PC-3 (cell line): Measurements from ENCODE around the gene CDH4.

ENCODE experiments used
- EZH2phosphoT487 ChIP-seq: fragments of 300-600 bp; sonication (generic); IDR thresholded peaks from 2 replicates; pipeline ENCODE4 v1.6.1; 2018; ENCODE audit warnings: mild to moderate bottlenecking, antibody characterized with exemption, low read length, borderline replicate concordance
- TF ChIP-seq, protein P1 (sequence below): fragments of 300-600 bp; sonication (generic); conservative IDR thresholded peaks from 2 replicates; pipeline ENCODE4 v1.5.1; 2017; ENCODE audit warnings: antibody characterized with exemption, low read depth, mild to moderate bottlenecking, low read length

DNA sequence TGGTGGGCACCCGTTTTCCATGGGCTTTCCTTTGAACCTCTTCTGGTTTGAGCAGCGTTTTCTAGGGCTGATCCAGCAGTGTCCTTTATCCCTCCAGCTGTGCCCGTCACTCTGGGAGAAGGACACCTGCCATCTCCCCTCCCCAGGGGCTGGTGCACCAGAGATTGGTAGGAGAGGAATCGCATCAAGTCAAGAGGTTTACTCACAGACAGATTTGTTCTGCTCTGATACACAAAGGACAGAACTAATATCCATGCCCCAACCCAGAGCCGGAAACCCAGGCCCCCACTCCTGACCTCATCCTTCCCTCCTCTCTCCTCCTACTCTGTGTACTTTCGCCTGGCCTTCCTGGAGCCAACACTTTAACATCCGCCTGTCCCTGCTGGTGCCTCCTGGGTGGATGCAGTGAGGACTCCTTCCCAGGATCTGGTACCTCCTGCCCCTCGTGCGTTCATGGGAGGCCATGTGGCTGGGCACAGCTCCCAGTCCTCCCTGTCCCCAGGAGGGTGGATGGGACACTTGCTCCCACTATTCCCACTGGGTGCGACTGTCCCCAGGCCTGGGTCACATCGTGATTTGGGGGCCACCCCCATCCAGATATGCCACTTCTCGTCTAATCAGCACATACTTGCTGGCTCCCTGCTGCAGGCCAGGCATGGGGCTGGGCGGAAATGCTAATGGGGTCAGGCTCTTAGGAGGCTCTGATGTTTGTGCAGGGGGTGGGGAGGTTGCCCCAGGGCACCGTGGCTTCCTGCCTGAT lies 286.3 kb downstream of the CDH4 start:
- TF ChIP-seq, protein P1, sequence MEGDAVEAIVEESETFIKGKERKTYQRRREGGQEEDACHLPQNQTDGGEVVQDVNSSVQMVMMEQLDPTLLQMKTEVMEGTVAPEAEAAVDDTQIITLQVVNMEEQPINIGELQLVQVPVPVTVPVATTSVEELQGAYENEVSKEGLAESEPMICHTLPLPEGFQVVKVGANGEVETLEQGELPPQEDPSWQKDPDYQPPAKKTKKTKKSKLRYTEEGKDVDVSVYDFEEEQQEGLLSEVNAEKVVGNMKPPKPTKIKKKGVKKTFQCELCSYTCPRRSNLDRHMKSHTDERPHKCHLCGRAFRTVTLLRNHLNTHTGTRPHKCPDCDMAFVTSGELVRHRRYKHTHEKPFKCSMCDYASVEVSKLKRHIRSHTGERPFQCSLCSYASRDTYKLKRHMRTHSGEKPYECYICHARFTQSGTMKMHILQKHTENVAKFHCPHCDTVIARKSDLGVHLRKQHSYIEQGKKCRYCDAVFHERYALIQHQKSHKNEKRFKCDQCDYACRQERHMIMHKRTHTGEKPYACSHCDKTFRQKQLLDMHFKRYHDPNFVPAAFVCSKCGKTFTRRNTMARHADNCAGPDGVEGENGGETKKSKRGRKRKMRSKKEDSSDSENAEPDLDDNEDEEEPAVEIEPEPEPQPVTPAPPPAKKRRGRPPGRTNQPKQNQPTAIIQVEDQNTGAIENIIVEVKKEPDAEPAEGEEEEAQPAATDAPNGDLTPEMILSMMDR: no peak
- no peak for TF ChIP-seq EZH2phosphoT487
